Esophagus muscularis mucosa (tissue), 3 donors: Measurements from ENCODE around the gene RRAD.

Source experiments
- CTCF ChIP-seq, 3 experiments: fragments of 200-600 bp in 2 of 3; fragments of 450-650 bp in 1 of 3; sonication (generic) in 2 of 3; IDR thresholded peaks; one replicate each; pipeline ENCODE4 v1.5.1; 2017 to 2019; ENCODE audit warnings: antibody characterized with exemption in 3 of 3, mild to moderate bottlenecking in 2 of 3, moderate library complexity in 1 of 3
- POLR2A ChIP-seq: fragments of 450-650 bp; IDR thresholded peaks from one replicate; pipeline ENCODE4 v1.6.1; 2017; ENCODE audit warnings: antibody characterized with exemption, moderate library complexity, mild to moderate bottlenecking, low read depth

GRCh38 chr16:66911801-66912200 lies 13.5 kb downstream of the RRAD start:
- TF ChIP-seq POLR2A (no peak), CTCF (IDR thresholded peaks at IDR 0.05) (no peak)
